T-helper 22 cell (primary cell): ENCODE measurements around the gene CARD9.
A peak's percentile ranks its signal among the peaks of the same experiment; 100 is the strongest.
"Not testable (repeated sequence)": the region's sequence is repeated elsewhere in the genome, so short reads cannot be mapped to it uniquely, and the experiment has no call there.

Experiments
- DNase-seq: peaks from one replicate; pipeline ENCODE4 v3.0.0-alpha.2; 2020; ENCODE audit warnings: low read depth

The CARD9 gene

GRCh38 chr9:136373300-136374182 is at the start of gene CARD9:
CARD9 (minus strand) TSS chr9:136373669; CDS start chr9:136372078, 1,591 bp downstream.
- DNase-seq, result no peak

GRCh38 chr9:136422876-136423275 is 49.4 kb upstream of the CARD9 start:
- no peak for DNase-seq

- no peak for DNase-seq
These were observed 48.3 kb upstream of the CARD9 start for GRCh38 chr9:136421791-136422190.

GRCh38 chr9:136419092-136419420 is 45.6 kb upstream of the CARD9 start:
- DNase-seq, result no peak

GRCh38 chr9:136418182-136419091 is 45.0 kb upstream of the CARD9 start:
- no peak for DNase-seq

- DNase-seq, result no peak
These were observed 43.4 kb upstream of the CARD9 start for GRCh38 chr9:136416914-136417313.

- DNase-seq, result no peak
These were observed 43.0 kb upstream of the CARD9 start for GRCh38 chr9:136416427-136416826.

- DNase-seq, result no peak
These were observed 39.5 kb upstream of the CARD9 start for GRCh38 chr9:136412962-136413361.

- no peak for DNase-seq
These were observed 37.9 kb upstream of the CARD9 start for GRCh38 chr9:136411378-136411777.

GRCh38 chr9:136410500-136411287 is 37.2 kb upstream of the CARD9 start, which contains the start of the genes ENTR1 and PMPCA:
ENTR1 (minus strand) TSS chr9:136410614; CDS start chr9:136410397, 217 bp downstream.
PMPCA (plus strand) TSS chr9:136410658; CDS start chr9:136410669, 11 bp downstream.
- DNase-seq, result peak; percentile 91

GRCh38 chr9:136409557-136410455 is 36.3 kb upstream of the CARD9 start:
- no peak for DNase-seq

- DNase-seq, result no peak
These were observed 34.4 kb upstream of the CARD9 start for GRCh38 chr9:136407911-136408310.

- DNase-seq, result not testable (repeated sequence)
These were observed 33.6 kb upstream of the CARD9 start for GRCh38 chr9:136407061-136407460.

- not testable (repeated sequence) for DNase-seq
These were observed 32.4 kb upstream of the CARD9 start for GRCh38 chr9:136405904-136406303.

- DNase-seq, result no peak
These were observed 32.0 kb upstream of the CARD9 start for GRCh38 chr9:136405481-136405880.

GRCh38 chr9:136404801-136405136 is 31.3 kb upstream of the CARD9 start:
- DNase-seq, result no peak

GRCh38 chr9:136403915-136404800 is 30.7 kb upstream of the CARD9 start:
- DNase-seq, result peak; percentile 42

GRCh38 chr9:136403538-136403914 is 30.1 kb upstream of the CARD9 start:
- peak; percentile 74 for DNase-seq

GRCh38 chr9:136402067-136402466 is 28.6 kb upstream of the CARD9 start:
- no peak for DNase-seq
